HepG2 (cell line): Measurements from ENCODE around the gene ADGRG6. TPM values are rescaled to one million over a fixed set of nuclear protein-coding genes. Genes with fewer than 3 reads are reported as not detected.

Experiments used
- CREB1 ChIP-seq, 2 experiments: fragments of 450-650 bp in 1 of 2; IDR thresholded peaks; 2 replicates each; pipeline ENCODE4 v1.6.1; 2016 to 2017; ENCODE audit warnings: control low read depth in 1 of 2, mild to moderate bottlenecking in 1 of 2, missing compliant biosample characterization in 1 of 2, missing genetic modification characterization in 1 of 2
- NR1H2 ChIP-seq: sonication (generic); formaldehyde crosslinking; IDR thresholded peaks from 2 replicates; pipeline ENCODE4 v1.8.1; 2022; ENCODE audit warnings: low read depth, missing genetic modification reagents, borderline replicate concordance
- RCOR2 ChIP-seq: IDR thresholded peaks from 2 replicates; pipeline ENCODE4 v1.6.1; 2016; ENCODE audit warnings: missing biosample characterization, missing genetic modification reagents
- RERE ChIP-seq: IDR thresholded peaks from 2 replicates; pipeline ENCODE4 v1.6.1; 2016; ENCODE audit warnings: low read depth, missing genetic modification reagents, missing compliant biosample characterization
- RNF2 ChIP-seq: fragments of 450-650 bp; conservative IDR thresholded peaks from 2 replicates; pipeline ENCODE4 v1.6.1; 2016; ENCODE audit warnings: low read depth
- SOX13 ChIP-seq, 3 experiments: fragments of 450-650 bp in 1 of 3; sonication (generic) in 1 of 3; formaldehyde crosslinking in 1 of 3; IDR thresholded peaks in 2 of 3; conservative IDR thresholded peaks in 1 of 3; 2 replicates each; pipeline versions ENCODE4 v1.5.0 to v1.6.1; 2016 to 2020; ENCODE audit warnings: antibody characterized with exemption in 1 of 3, mild to moderate bottlenecking in 1 of 3, missing compliant biosample characterization in 1 of 3, missing genetic modification reagents in 1 of 3, moderate library complexity in 1 of 3
- TCF7L2 ChIP-seq: IDR thresholded peaks from 2 replicates; pipeline ENCODE4 v1.6.1; 2011; ENCODE audit warnings: mild to moderate bottlenecking, low read depth, low read length, moderate library complexity
- ZMYM2 ChIP-seq: sonication (generic); formaldehyde crosslinking; IDR thresholded peaks from 2 replicates; pipeline ENCODE4 v1.8.0; 2022; ENCODE audit warnings: mild to moderate bottlenecking, missing genetic modification reagents
- ZNF20 ChIP-seq: sonication (generic); formaldehyde crosslinking; IDR thresholded peaks from 2 replicates; pipeline ENCODE4 v1.4.0; 2020; ENCODE audit warnings: mild to moderate bottlenecking, moderate library complexity, missing genetic modification reagents
- polyA plus RNA-seq, 8 experiments: library from polyadenylated mRNA; depleted of rRNA in 3 of 8; stranded (reverse) in 7 of 8; unstranded in 1 of 8; fragments of >200 nt; fragmentation: Illumina TruSeq in 4 of 8; extraction: Trizol in 4 of 8; gene quantifications; 2 replicates each; pipeline versions ENCODE4 v1.2.1 to v1.2.3, GENCODE V29; 2011 to 2016; ENCODE audit warnings: low read depth in 4 of 8, missing spikeins in 1 of 8, mixed read lengths in 1 of 8; ENCODE audit not compliant: insufficient read depth in 1 of 8
- total RNA-seq, 5 experiments: library from RNA; depleted of rRNA; stranded (reverse); fragments of >200 nt; fragmentation: Illumina TruSeq; extraction: Trizol; gene quantifications; 2 replicates each; pipeline ENCODE4 v1.2.3, GENCODE V29; 2016; ENCODE audit warnings: low read depth in 1 of 5
- TF ChIP-seq, protein P1 (sequence below): sonication (generic); formaldehyde crosslinking; IDR thresholded peaks from 2 replicates; pipeline ENCODE4 v1.4.0; 2020; ENCODE audit warnings: missing genetic modification reagents
- TF ChIP-seq, protein P2 (sequence below): sonication (generic); formaldehyde crosslinking; IDR thresholded peaks from 2 replicates; pipeline ENCODE4 v1.4.0; 2020; ENCODE audit warnings: mild to moderate bottlenecking, low read depth, missing genetic modification reagents

The ADGRG6 gene
- total and polyA plus RNA-seq, 2 of the 13 experiments (the other 11 are each of a cell fraction or from before 2014, with no cell fraction given), result 129 to 249 TPM

DNA sequence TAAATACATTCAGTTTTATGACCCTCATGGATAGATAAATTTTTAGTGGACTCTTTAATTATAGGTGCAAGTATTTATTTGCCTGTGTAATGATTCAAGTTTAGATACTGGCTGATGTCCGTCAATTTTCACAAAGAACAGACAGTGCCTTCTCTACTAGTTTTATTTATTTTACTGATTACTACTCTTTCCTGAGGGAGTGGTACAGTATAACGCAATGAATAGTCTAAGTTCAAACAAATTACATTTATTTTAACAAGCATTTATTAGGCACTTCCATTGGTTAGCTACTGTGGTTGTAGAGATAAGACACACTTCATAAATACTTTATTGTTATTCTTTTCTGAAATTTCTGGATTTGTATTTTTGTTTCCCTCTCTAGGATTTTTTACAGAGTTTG, 74.3 kb downstream of the ADGRG6 start (continued):
- peak; percentile 95 for TF ChIP-seq RERE (CRISPR knock-in tag)
- peak; percentile 56; the same call in 1 of the 2 replicates for TF ChIP-seq TCF7L2
- TF ChIP-seq RCOR2, result peak; percentile 37; the same call in 1 of the 2 replicates
- TF ChIP-seq ZMYM2 (CRISPR knock-in tag), result no peak
- TF ChIP-seq CREB1 (IDR thresholded peaks at IDR 0.05), result no peak
- TF ChIP-seq CREB1 (CRISPR knock-in tag; IDR thresholded peaks at IDR 0.05), result peak; percentile 12; the same call in 1 of the 2 replicates
- TF ChIP-seq NR1H2, result no peak
- TF ChIP-seq ZNF20 (CRISPR knock-in tag), result no peak
- TF ChIP-seq, protein P1, sequence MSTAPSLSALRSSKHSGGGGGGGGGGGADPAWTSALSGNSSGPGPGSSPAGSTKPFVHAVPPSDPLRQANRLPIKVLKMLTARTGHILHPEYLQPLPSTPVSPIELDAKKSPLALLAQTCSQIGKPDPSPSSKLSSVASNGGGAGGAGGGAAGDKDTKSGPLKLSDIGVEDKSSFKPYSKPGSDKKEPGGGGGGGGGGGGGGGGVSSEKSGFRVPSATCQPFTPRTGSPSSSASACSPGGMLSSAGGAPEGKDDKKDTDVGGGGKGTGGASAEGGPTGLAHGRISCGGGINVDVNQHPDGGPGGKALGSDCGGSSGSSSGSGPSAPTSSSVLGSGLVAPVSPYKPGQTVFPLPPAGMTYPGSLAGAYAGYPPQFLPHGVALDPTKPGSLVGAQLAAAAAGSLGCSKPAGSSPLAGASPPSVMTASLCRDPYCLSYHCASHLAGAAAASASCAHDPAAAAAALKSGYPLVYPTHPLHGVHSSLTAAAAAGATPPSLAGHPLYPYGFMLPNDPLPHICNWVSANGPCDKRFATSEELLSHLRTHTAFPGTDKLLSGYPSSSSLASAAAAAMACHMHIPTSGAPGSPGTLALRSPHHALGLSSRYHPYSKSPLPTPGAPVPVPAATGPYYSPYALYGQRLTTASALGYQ (CRISPR knock-in tag), result peak; percentile 89; the same call in 1 of the 2 replicates
- TF ChIP-seq, protein P2, sequence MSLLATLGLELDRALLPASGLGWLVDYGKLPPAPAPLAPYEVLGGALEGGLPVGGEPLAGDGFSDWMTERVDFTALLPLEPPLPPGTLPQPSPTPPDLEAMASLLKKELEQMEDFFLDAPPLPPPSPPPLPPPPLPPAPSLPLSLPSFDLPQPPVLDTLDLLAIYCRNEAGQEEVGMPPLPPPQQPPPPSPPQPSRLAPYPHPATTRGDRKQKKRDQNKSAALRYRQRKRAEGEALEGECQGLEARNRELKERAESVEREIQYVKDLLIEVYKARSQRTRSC, result no peak
- no peak for TF ChIP-seq RNF2
- no peak for TF ChIP-seq SOX13 (IDR thresholded peaks at IDR 0.05)
- peak in 1 of 2 experiments; percentile 80; a peak in 2 of 4 replicates for TF ChIP-seq SOX13 (CRISPR knock-in tag; conservative IDR thresholded peaks at IDR 0.05 in 1 of 2, IDR thresholded peaks at IDR 0.05 in 1 of 2)
